H9 (cell line): ENCODE results near the gene SHH. TPM values are rescaled to one million over a fixed set of nuclear protein-coding genes. Genes with fewer than 3 reads are reported as not detected.

Experiments
- DNase-seq: peaks from one replicate; pipeline ENCODE4 v3.0.0-alpha.2; 2017
- H2AFZ ChIP-seq: one replicate; pipeline ENCODE4 v1.6.1; 2013; ENCODE audit warnings: mild to moderate bottlenecking, low read length, control low read depth, moderate library complexity
- H2AK5ac ChIP-seq: 2 replicates; pipeline ENCODE4 v1.6.1; 2013; ENCODE audit warnings: low read length, control low read depth, mixed read lengths; ENCODE audit not compliant: insufficient read length
- H2BK120ac ChIP-seq: one replicate; pipeline ENCODE4 v1.6.1; 2013; ENCODE audit warnings: low read depth, mild to moderate bottlenecking, low read length, control low read depth, inconsistent platforms; ENCODE audit not compliant: poor library complexity, severe bottlenecking
- H2BK12ac ChIP-seq: 2 replicates; pipeline ENCODE4 v1.6.1; 2013; ENCODE audit warnings: low read length, control low read depth, mixed read lengths, low read depth; ENCODE audit not compliant: insufficient read length
- H2BK15ac ChIP-seq: 2 replicates; pipeline ENCODE4 v1.6.1; 2013; ENCODE audit warnings: low read depth, low read length, control low read depth
- H2BK20ac ChIP-seq: one replicate; pipeline ENCODE4 v1.6.1; 2013; ENCODE audit warnings: low read depth, mild to moderate bottlenecking, low read length, control low read depth, inconsistent platforms; ENCODE audit not compliant: poor library complexity, severe bottlenecking
- H2BK5ac ChIP-seq: 2 replicates; pipeline ENCODE4 v1.6.1; 2013; ENCODE audit warnings: low read length, control low read depth, mixed read lengths; ENCODE audit not compliant: insufficient read length
- H3K14ac ChIP-seq: 2 replicates; pipeline ENCODE4 v1.6.1; 2013; ENCODE audit warnings: low read length, control low read depth; ENCODE audit not compliant: insufficient read depth
- H3K18ac ChIP-seq: 2 replicates; pipeline ENCODE4 v1.6.1; 2013; ENCODE audit warnings: low read depth, mild to moderate bottlenecking, mixed read lengths, low read length, control low read depth; ENCODE audit not compliant: insufficient read length
- H3K23ac ChIP-seq: 2 replicates; pipeline ENCODE4 v1.6.1; 2013; ENCODE audit warnings: low read length, control low read depth, mixed read lengths, low read depth; ENCODE audit not compliant: insufficient read length
- H3K23me2 ChIP-seq: 2 replicates; pipeline ENCODE4 v1.6.1; 2013; ENCODE audit warnings: low read depth, mild to moderate bottlenecking, mixed read lengths, low read length, control low read depth; ENCODE audit not compliant: insufficient read length, poor library complexity, severe bottlenecking
- H3K27ac ChIP-seq: 2 replicates; pipeline ENCODE4 v1.5.1; 2013; ENCODE audit warnings: low read length, control low read depth, mixed read lengths, low read depth; ENCODE audit not compliant: insufficient read length
- H3K27me3 ChIP-seq: 2 replicates; pipeline ENCODE4 v1.6.1; 2013; ENCODE audit warnings: low read length, control low read depth, inconsistent platforms; ENCODE audit not compliant: insufficient read depth
- H3K4ac ChIP-seq: 2 replicates; pipeline ENCODE4 v1.6.1; 2013; ENCODE audit warnings: low read depth, mild to moderate bottlenecking, control low read depth, inconsistent platforms, low read length, moderate library complexity
- H3K4me1 ChIP-seq: 2 replicates; pipeline ENCODE4 v1.6.1; 2013; ENCODE audit warnings: low read length, control low read depth, inconsistent platforms; ENCODE audit not compliant: insufficient read depth
- H3K4me2 ChIP-seq: 2 replicates; pipeline ENCODE4 v1.6.1; 2013; ENCODE audit warnings: low read length, control low read depth, mixed read lengths; ENCODE audit not compliant: insufficient read length, insufficient read depth
- H3K56ac ChIP-seq: 2 replicates; pipeline ENCODE4 v1.6.1; 2013; ENCODE audit warnings: low read depth, mild to moderate bottlenecking, mixed read lengths, low read length, control low read depth; ENCODE audit not compliant: insufficient read length
- H3K79me1 ChIP-seq: 2 replicates; pipeline ENCODE4 v1.6.1; 2013; ENCODE audit warnings: low read depth, mild to moderate bottlenecking, moderate library complexity, low read length, control low read depth, inconsistent platforms; ENCODE audit not compliant: insufficient read depth, poor library complexity, severe bottlenecking
- H3K79me2 ChIP-seq: 2 replicates; pipeline ENCODE4 v1.6.1; 2013; ENCODE audit warnings: low read length, control low read depth, inconsistent platforms; ENCODE audit not compliant: insufficient read depth
- H3K9ac ChIP-seq: 2 replicates; pipeline ENCODE4 v1.6.1; 2013; ENCODE audit warnings: low read length, control low read depth, mixed read lengths; ENCODE audit not compliant: insufficient read length; ENCODE audit errors: extremely low read depth
- H3K9me3 ChIP-seq: one replicate; pipeline ENCODE4 v1.6.1; 2013; ENCODE audit warnings: low read depth, low read length, inconsistent platforms; ENCODE audit not compliant: control insufficient read depth
- H3T11ph ChIP-seq: one replicate; pipeline ENCODE4 v1.6.1; 2013; ENCODE audit warnings: mild to moderate bottlenecking, low read length, control low read depth, inconsistent platforms
- H4K20me1 ChIP-seq: one replicate; pipeline ENCODE4 v1.6.1; 2013; ENCODE audit not compliant: control insufficient read depth, insufficient read length, insufficient read depth
- H4K5ac ChIP-seq: 2 replicates; pipeline ENCODE4 v1.6.1; 2013; ENCODE audit warnings: low read depth, mild to moderate bottlenecking, mixed read lengths, low read length, control low read depth; ENCODE audit not compliant: insufficient read length
- H4K8ac ChIP-seq: replicated peaks from 2 replicates; pipeline ENCODE4 v1.6.1; 2013; ENCODE audit warnings: low read length, control low read depth, mixed read lengths, low read depth; ENCODE audit not compliant: insufficient read length
- H4K91ac ChIP-seq: 2 replicates; pipeline ENCODE4 v1.6.1; 2013; ENCODE audit warnings: low read depth, mild to moderate bottlenecking, moderate library complexity, mixed read lengths, low read length, control low read depth; ENCODE audit not compliant: insufficient read length
- H3K27ac Mint-ChIP-seq, 3 experiments: 2 replicates in 2 of 3; 3 replicates in 1 of 3; pipeline ENCODE4 v1.8.0; 2020 to 2021; ENCODE audit warnings: mixed read lengths in 3 of 3, mild to moderate bottlenecking in 1 of 3, moderate library complexity in 1 of 3
- H3K27me3 Mint-ChIP-seq: 2 replicates; pipeline ENCODE4 v1.8.0; 2021; ENCODE audit warnings: low read depth, mild to moderate bottlenecking, moderate library complexity, mixed read lengths
- H3K36me3 Mint-ChIP-seq, 3 experiments: 2 replicates in 2 of 3; 3 replicates in 1 of 3; pipeline ENCODE4 v1.8.0; 2020 to 2021; ENCODE audit warnings: low read depth in 3 of 3, mixed read lengths in 3 of 3; ENCODE audit not compliant: insufficient read depth in 1 of 3
- H3K4me1 Mint-ChIP-seq, 2 experiments: 2 replicates each; pipeline ENCODE4 v1.8.0; 2020; ENCODE audit warnings: mixed read lengths in 2 of 2
- H3K4me3 Mint-ChIP-seq, 2 experiments: 2 replicates in 1 of 2; 3 replicates in 1 of 2; pipeline ENCODE4 v1.8.0; 2020 to 2021; ENCODE audit warnings: mild to moderate bottlenecking in 2 of 2, mixed read lengths in 2 of 2, moderate library complexity in 1 of 2
- H3K9me3 Mint-ChIP-seq, 2 experiments: 2 replicates in 1 of 2; 3 replicates in 1 of 2; pipeline ENCODE4 v1.8.0; 2020; ENCODE audit warnings: mild to moderate bottlenecking in 2 of 2, mixed read lengths in 2 of 2, moderate library complexity in 1 of 2
- CTCF ChIP-seq: fragments of 200-600 bp; sonication (generic); conservative IDR thresholded peaks from 3 replicates; pipeline ENCODE4 v1.8.0; 2021; ENCODE audit warnings: antibody characterized with exemption, mild to moderate bottlenecking
- WGBS: extraction: QIAGEN DNeasy Blood & Tissue Kit; methylation state at CpG from one replicate; pipeline ENCODE4 v1.1.7; 2013; ENCODE audit warnings: missing lambda C conversion rate, low lambda C conversion rate, mixed read lengths; ENCODE audit not compliant: insufficient read length; ENCODE audit errors: extremely low coverage; 5-methylcytosine and 5-hydroxymethylcytosine counted together
- total RNA-seq: library from RNA; stranded (reverse); gene quantifications from 2 replicates; pipeline ENCODE4 v1.2.1, GENCODE V29; 2021

Gene SHH
- total RNA-seq, 1 experiment from 2014 or later, result 0.07 TPM

- no peak overlapping the region for H3K4me2 ChIP-seq
- peaks cover 7% of the 10 kb centered on the region for H3K23me2 ChIP-seq
- Mint-ChIP-seq H3K27me3 (peaks cover 70% of the 10 kb centered on the region), H3K4me3 (peak overlapping the region in 1 of 2 experiments; percentile 43; a peak in 1 of 5 replicates), H3K9me3 (peaks cover 0 to 3% of the 10 kb centered on the region in 2 experiments; a peak in 3 of 5 replicates), H3K4me1 (peaks cover 7 to 42% of the 10 kb centered on the region in 2 experiments), H3K27ac (no peak overlapping the region), H3K36me3 (no peaks in the 10 kb centered on the region; a peak in 2 of 7 replicates)
- DNase-seq, result no peak
- H3K79me1 ChIP-seq, result no peaks in the 10 kb centered on the region
- no peak overlapping the region for H3K9ac ChIP-seq
- H3K18ac ChIP-seq, result no peak overlapping the region
- H4K5ac ChIP-seq, result no peak overlapping the region
- TF ChIP-seq CTCF, result no peak
- H3K4ac ChIP-seq, result no peak overlapping the region
- H3K27me3 ChIP-seq, result peaks cover 52% of the 10 kb centered on the region
- no peak overlapping the region for H2BK12ac ChIP-seq
- no peaks in the 10 kb centered on the region for H3K4me1 ChIP-seq
- no CpG with 5 or more reads among the region's 22 CpGs for WGBS
- H4K8ac ChIP-seq, result no peak overlapping the region
- no peak overlapping the region for H2AK5ac ChIP-seq
- H4K20me1 ChIP-seq, result no peaks in the 10 kb centered on the region
- no peak overlapping the region for H2BK120ac ChIP-seq
- H2AFZ ChIP-seq, result no peak overlapping the region
- no peaks in the 10 kb centered on the region for H3K9me3 ChIP-seq
- no peak overlapping the region for H3K56ac ChIP-seq
- no peak overlapping the region for H3T11ph ChIP-seq
- H2BK5ac ChIP-seq, result no peak overlapping the region
- no peak overlapping the region for H4K91ac ChIP-seq
- H2BK15ac ChIP-seq, result no peak overlapping the region
- no peak overlapping the region for H3K27ac ChIP-seq
- no peak overlapping the region; the same call in 1 of the 2 replicates for H3K14ac ChIP-seq
- H3K23ac ChIP-seq, result no peak overlapping the region
- H2BK20ac ChIP-seq, result no peak overlapping the region
- no peaks in the 10 kb centered on the region for H3K79me2 ChIP-seq
Observed at GRCh38 chr7:155814316-155815276, 2.3 kb upstream of the SHH start.
